ENCODE data around the gene CALHM4. TPM values are rescaled to one million over a fixed set of nuclear protein-coding genes. Genes with fewer than 3 reads are reported as not detected.

Gene CALHM4
- total RNA-seq, 4 donors from 2014 or later: not detected

DNA sequence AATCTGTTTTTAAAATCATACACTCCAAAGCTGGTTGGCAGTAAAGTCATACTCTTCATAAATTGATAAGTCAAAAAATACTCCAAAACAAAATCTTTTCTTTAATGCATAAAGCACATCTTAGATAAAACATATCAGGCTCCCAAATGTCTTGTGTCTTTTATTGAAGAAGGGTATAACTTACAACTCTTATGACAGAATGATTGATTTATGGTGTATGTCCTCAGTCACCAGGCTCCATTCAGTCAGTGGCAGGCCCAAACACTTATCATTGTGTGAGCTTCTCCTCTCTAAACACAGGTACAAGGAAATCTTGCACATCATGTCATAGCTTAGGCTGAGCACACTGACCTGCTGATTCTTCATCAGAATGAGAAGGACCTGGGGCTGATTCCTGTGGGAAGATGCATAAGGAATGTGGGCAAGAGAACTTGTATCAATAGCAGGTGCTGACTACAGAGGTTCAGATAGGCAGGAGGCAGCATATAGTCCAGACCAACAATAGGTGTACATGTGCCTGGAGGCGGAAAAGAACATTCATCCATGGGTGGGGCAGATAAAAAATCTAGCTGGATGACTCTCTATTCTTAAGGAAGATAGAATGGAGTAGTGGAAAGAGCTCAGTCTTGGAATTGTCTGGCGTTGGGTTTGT, 40.2 kb upstream of the CALHM4 start:
- no peak for TF ChIP-seq CTCF (IDR thresholded peaks at IDR 0.05)
- ATAC-seq (ENCODE audit: low FRiP score) (no peak), DNase-seq (ENCODE audit: low spot score) (no peak)

DNA sequence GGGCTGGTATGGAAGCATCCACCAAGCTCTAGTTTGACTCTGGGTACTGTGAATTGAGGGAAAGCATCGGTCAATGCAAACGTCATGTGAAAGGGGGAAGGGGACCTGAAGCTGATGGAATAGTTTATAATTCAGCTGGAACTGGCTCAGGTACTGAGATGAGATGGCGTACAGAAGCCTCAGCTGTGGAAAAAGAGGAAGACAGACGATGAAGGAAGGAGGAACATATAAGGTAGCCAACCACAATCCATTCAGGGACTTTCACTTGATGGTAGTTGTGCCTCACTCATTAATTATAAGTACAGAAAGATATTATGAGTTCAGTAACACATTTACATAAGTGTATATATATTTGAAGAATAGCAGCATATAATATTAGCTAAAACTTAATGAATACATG, 39.4 kb upstream of the CALHM4 start:
- ATAC-seq (ENCODE audit: low FRiP score): no peak
- no peak for TF ChIP-seq CTCF (IDR thresholded peaks at IDR 0.05)
- DNase-seq (ENCODE audit: low spot score): no peak

GRCh38 chr6:116515141-116515540, 38.4 kb upstream of the CALHM4 start:
- DNase-seq (ENCODE audit: low spot score): no peak
- TF ChIP-seq CTCF (IDR thresholded peaks at IDR 0.05): no peak
- no peak for ATAC-seq (ENCODE audit: low FRiP score)

GRCh38 chr6:116518621-116519368, 34.8 kb upstream of the CALHM4 start:
- DNase-seq (ENCODE audit: low spot score) (no peak), ATAC-seq (ENCODE audit: low FRiP score) (no peak)
- no peak for TF ChIP-seq CTCF (IDR thresholded peaks at IDR 0.05)

DNA sequence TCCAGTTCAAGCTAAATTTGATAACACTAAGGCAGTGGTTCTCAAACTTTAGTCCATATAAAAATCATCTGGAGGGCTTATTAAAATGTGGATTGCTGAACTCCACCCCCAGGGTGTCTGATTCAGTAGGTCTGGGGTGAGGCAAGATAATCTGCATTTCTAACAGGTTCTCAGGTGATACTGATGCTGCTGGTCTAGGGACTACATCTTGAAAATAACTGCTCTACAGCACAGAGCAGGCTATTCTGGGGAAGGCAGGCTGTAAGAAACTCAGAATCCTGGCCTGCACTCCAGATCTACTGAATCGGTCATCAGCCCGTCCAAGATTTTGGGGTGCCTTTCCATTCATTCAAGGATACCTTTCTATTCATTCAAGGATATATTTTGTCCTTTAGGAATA, 30.7 kb upstream of the CALHM4 start:
- DNase-seq (ENCODE audit: low spot score): no peak
- no peak for ATAC-seq (ENCODE audit: low FRiP score)
- no peak for TF ChIP-seq CTCF (IDR thresholded peaks at IDR 0.05)

DNA sequence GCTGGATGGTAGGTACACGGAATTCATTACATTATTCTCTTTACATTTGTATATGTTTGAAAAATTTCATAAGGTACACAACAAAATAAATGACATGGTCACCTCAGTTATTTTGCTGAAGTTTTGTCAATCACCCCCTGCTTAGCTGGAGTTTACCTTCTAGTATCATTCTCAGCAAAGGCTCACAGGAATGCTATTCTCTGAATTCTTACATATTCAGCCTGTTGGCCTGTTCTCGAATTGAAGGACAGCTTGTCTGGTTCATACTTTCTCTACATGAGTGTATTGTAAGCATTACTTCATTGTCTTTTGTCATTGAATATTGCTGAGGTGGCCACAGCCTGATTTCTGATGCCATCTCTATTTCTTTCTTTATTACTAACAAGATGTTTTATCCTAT, 29.3 kb upstream of the CALHM4 start:
- ATAC-seq (ENCODE audit: low FRiP score): no peak
- TF ChIP-seq CTCF (IDR thresholded peaks at IDR 0.05): no peak
- DNase-seq (ENCODE audit: low spot score): no peak

- ATAC-seq (ENCODE audit: low FRiP score) (no peak), DNase-seq (ENCODE audit: low spot score) (no peak)
- no peak for TF ChIP-seq CTCF (IDR thresholded peaks at IDR 0.05)
These were observed 25.4 kb upstream of the CALHM4 start for GRCh38 chr6:116528133-116528532.
